Nephron (organoid): ENCODE measurements around the gene AKAP5.

Experiments
- H3K27ac Mint-ChIP-seq, 3 experiments: 2 replicates each; pipeline ENCODE4 v1.8.0; 2020; ENCODE audit warnings: mixed read lengths in 3 of 3, mild to moderate bottlenecking in 2 of 3, moderate library complexity in 1 of 3
- H3K27me3 Mint-ChIP-seq: 2 replicates; pipeline ENCODE4 v1.8.0; 2021; ENCODE audit warnings: low read depth, mild to moderate bottlenecking, moderate library complexity, mixed read lengths
- H3K36me3 Mint-ChIP-seq: 2 replicates; pipeline ENCODE4 v1.8.0; 2020; ENCODE audit warnings: low read depth, mixed read lengths
- H3K4me1 Mint-ChIP-seq: 2 replicates; pipeline ENCODE4 v1.8.0; 2020; ENCODE audit warnings: mixed read lengths
- H3K4me3 Mint-ChIP-seq, 3 experiments: 2 replicates each; pipeline ENCODE4 v1.8.0; 2020; ENCODE audit warnings: mild to moderate bottlenecking in 3 of 3, mixed read lengths in 3 of 3, moderate library complexity in 2 of 3
- H3K9me3 Mint-ChIP-seq: 2 replicates; pipeline ENCODE4 v1.8.0; 2020; ENCODE audit warnings: mixed read lengths
- TF ChIP-seq, protein P1 (sequence below), 3 experiments: fragments of 200-600 bp; sonication (generic); IDR thresholded peaks; one replicate each; pipeline ENCODE4 v1.5.0; 2021; ENCODE audit warnings: antibody characterized with exemption in 3 of 3; ENCODE audit not compliant: unreplicated experiment in 3 of 3

AKAP5 gene

DNA sequence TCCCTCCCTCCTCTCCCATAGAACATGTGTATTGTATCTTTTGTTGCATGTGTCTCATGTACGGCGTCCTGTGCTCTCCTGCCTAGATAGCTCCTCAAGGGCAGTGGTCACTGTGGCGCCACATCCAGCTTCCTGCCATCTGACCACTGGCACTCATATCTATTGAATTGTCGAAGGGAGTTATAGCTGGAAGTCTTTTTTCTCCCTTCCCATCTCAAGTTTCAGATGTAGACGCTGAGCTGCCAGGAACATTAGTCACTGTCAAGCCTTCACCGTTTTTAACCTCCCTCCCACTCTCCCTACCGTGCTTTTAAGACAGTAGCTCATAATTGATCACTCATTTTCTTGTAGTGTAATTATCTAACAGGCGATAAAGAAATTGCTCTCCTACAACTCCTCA lies 44.1 kb upstream of the AKAP5 start:
- H3K4me1 Mint-ChIP-seq: peaks cover 6% of the 10 kb centered on the region
- TF ChIP-seq, protein P1, sequence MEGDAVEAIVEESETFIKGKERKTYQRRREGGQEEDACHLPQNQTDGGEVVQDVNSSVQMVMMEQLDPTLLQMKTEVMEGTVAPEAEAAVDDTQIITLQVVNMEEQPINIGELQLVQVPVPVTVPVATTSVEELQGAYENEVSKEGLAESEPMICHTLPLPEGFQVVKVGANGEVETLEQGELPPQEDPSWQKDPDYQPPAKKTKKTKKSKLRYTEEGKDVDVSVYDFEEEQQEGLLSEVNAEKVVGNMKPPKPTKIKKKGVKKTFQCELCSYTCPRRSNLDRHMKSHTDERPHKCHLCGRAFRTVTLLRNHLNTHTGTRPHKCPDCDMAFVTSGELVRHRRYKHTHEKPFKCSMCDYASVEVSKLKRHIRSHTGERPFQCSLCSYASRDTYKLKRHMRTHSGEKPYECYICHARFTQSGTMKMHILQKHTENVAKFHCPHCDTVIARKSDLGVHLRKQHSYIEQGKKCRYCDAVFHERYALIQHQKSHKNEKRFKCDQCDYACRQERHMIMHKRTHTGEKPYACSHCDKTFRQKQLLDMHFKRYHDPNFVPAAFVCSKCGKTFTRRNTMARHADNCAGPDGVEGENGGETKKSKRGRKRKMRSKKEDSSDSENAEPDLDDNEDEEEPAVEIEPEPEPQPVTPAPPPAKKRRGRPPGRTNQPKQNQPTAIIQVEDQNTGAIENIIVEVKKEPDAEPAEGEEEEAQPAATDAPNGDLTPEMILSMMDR (IDR thresholded peaks at IDR 0.05; ENCODE audit: unreplicated experiment in 3 of 3): no peak
- peaks cover 78% of the 10 kb centered on the region for H3K36me3 Mint-ChIP-seq
- no peaks in the 10 kb centered on the region for H3K27me3 Mint-ChIP-seq
- H3K27ac Mint-ChIP-seq: peak overlapping the region in 2 of 3 experiments; percentile 81 to 87
- no peak overlapping the region for H3K4me3 Mint-ChIP-seq
- no peaks in the 10 kb centered on the region for H3K9me3 Mint-ChIP-seq

- TF ChIP-seq, protein P1 (IDR thresholded peaks at IDR 0.05; ENCODE audit: unreplicated experiment in 3 of 3): no peak
- peaks cover 76% of the 10 kb centered on the region for H3K36me3 Mint-ChIP-seq
- no peaks in the 10 kb centered on the region for H3K27me3 Mint-ChIP-seq
- H3K27ac Mint-ChIP-seq: no peak overlapping the region
- H3K4me1 Mint-ChIP-seq: peaks cover 6% of the 10 kb centered on the region
- no peaks in the 10 kb centered on the region for H3K9me3 Mint-ChIP-seq
- no peak overlapping the region for H3K4me3 Mint-ChIP-seq
Measured at GRCh38 chr14:64422005-64422404, 43.3 kb upstream of the AKAP5 start.

- TF ChIP-seq, protein P1 (IDR thresholded peaks at IDR 0.05; ENCODE audit: unreplicated experiment in 3 of 3): no peak
- H3K36me3 Mint-ChIP-seq: peaks cover 75% of the 10 kb centered on the region
- no peak overlapping the region for H3K27ac Mint-ChIP-seq
- H3K4me1 Mint-ChIP-seq: peaks cover 6% of the 10 kb centered on the region
- H3K27me3 Mint-ChIP-seq: no peaks in the 10 kb centered on the region
- no peak overlapping the region for H3K4me3 Mint-ChIP-seq
- H3K9me3 Mint-ChIP-seq: no peaks in the 10 kb centered on the region
Measured at GRCh38 chr14:64422756-64423155, 42.5 kb upstream of the AKAP5 start.

GRCh38 chr14:64423987-64424386 lies 41.3 kb upstream of the AKAP5 start:
- no peak overlapping the region for H3K4me3 Mint-ChIP-seq
- H3K9me3 Mint-ChIP-seq: no peaks in the 10 kb centered on the region
- peaks cover 6% of the 10 kb centered on the region for H3K4me1 Mint-ChIP-seq
- H3K27ac Mint-ChIP-seq: no peak overlapping the region
- TF ChIP-seq, protein P1 (IDR thresholded peaks at IDR 0.05; ENCODE audit: unreplicated experiment in 3 of 3): no peak
- H3K27me3 Mint-ChIP-seq: no peaks in the 10 kb centered on the region
- H3K36me3 Mint-ChIP-seq: peaks cover 75% of the 10 kb centered on the region

GRCh38 chr14:64434528-64434927 lies 30.8 kb upstream of the AKAP5 start:
- Mint-ChIP-seq H3K4me1 (peaks cover 7% of the 10 kb centered on the region), H3K36me3 (peaks cover 59% of the 10 kb centered on the region), H3K4me3 (no peak overlapping the region), H3K27ac (no peak overlapping the region), H3K9me3 (no peaks in the 10 kb centered on the region), H3K27me3 (no peaks in the 10 kb centered on the region)
- TF ChIP-seq, protein P1 (IDR thresholded peaks at IDR 0.05; ENCODE audit: unreplicated experiment in 3 of 3): no peak

DNA sequence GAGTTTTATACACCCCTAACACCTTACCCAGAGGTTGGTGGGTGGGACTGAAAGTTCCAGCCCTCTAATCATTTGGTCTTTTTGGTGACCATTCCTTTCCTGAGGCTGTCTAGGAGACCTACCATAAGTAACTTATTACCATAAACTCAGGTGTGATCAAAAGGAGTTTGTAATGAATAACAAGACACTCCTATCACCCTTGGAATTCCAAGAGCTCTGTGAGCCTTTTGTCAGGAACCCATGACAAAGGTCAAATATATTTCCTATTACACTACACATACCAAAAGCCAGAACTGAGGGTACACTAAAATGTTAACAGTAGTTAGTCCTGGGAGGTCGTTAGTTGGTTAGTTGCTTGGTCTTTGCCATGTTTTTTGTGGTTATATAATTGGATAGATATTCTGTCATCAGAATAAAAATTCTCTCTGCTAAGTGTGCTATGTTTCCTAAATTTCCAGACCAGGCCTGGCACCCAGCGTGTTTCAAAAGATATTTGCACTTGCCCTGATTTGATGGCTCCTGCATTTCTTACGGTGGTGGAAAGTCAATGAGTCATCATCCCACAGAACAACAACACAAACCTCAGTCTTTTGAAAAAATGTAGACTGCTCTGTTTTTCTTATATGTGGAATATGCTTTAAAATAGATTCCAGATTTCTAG lies 27.0 kb upstream of the AKAP5 start:
- Mint-ChIP-seq H3K27ac (peak overlapping the region; percentile 74 to 91 (median 88)), H3K9me3 (no peaks in the 10 kb centered on the region), H3K36me3 (peaks cover 62% of the 10 kb centered on the region), H3K4me1 (peaks cover 7% of the 10 kb centered on the region), H3K27me3 (no peaks in the 10 kb centered on the region), H3K4me3 (no peak overlapping the region)
- TF ChIP-seq, protein P1 (IDR thresholded peaks at IDR 0.05; ENCODE audit: unreplicated experiment in 3 of 3): no peak
